ENCODE results near the gene EGFLAM.
"Not testable (repeated sequence)": the region's sequence is repeated elsewhere in the genome, so short reads cannot be mapped to it uniquely, and the experiment has no call there.

EGFLAM gene

DNA sequence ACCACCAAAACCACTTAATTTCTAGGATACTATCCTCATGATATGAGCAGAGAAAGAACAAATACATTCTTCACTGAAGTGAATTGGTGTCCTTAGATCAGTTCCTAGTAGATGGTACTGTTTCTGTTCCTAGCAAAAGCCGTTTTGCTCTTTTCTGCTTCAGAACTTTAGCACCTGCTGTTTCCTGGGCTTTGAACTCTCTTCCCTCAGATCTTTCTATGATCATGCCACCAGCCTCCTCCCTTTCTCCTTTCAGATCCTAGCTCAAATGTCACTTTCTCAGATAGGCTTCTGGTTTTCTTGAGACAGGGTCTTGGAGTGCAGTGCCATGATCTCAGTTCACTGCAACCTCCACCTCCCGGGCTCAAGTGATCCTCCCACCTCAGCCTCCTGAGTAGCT, 118.0 kb downstream of the EGFLAM start:
- DNase-seq (ENCODE audit: low read depth), result no peak

DNA sequence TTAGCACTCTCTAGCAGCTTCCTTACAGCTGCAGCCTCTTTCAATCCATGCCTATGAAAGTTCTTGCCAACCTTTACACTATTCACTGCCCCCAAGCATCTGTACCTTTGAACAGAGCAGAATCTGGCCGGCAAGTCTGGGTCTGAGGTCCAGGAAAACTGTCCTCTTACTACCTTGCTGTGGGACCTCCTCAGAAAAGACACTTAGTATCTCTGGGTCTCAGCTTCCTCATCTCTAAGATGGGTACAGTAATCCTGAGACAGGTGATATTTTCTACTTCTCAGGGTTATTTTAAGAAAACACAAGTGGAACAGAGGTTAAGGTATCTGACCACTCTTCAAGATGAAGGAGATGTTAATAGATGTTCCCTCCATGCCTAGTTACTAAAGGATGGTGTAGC, 120.2 kb downstream of the EGFLAM start:
- no peak for DNase-seq (ENCODE audit: low read depth)

DNA sequence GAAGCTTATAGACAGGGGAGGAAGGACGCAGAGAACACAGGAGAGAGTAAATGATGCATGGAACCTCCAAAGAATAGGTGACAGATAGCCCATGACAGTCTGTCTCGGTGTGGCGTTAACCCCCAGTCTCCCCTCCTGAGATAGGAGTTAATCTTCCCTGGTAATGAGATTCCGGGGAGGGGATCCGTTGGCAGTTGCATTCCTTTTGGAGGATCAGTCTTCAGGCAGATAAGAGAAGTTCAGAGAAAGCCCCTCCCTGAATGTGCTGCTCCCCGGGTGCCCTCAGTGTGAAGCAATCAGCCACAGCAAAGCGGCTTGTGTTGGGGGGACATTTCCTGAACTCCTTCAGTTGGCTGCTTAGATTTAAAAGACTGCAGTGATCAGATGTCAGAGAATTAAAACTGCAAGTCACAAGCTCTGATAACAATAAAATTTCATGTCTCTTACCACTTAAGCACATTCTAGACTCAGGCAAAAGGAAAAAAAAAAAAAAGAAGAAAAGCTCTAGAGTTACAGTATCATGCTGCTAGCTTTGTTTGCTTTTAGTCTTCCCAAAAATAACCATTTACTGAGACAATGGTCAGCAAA, 121.1 kb downstream of the EGFLAM start:
- DNase-seq (ENCODE audit: low read depth), result no peak

DNA sequence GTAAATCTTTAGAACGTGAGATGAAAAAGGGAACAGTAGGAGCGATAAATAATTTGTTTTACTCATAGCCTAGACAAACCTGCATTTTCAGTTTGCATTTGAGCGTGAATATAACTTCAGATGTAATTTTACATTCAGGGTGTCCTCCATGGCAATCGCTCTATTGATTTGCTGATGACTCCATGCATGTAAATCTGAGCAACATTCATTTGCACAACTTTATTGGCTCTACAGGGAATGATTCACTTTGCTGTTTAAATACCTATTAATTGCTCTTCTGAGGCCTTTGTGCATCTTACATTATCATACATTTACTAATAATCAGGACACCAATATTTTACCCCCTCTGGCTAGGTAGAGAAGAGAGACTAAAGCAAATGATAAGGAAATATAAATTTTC, 122.2 kb downstream of the EGFLAM start:
- DNase-seq (ENCODE audit: low read depth), result no peak

DNA sequence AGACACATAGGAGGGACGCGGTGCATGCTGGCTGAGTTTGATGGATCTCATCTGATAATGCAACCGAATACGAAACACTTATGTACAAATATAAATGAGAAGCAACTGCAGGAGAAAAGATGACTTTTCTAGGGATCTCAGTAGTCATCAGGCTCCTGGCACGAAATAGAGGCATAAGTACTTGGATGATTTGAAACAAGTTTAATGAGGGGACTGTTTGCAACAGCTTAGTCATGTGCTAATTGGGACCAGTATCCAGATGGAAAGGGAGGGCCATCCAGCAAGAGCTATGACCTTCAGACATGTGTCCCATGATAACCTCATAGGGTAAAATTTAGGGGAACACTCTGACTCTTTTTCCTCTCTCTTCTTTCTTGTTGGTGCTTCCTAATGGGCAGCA, 123.0 kb downstream of the EGFLAM start:
- DNase-seq (ENCODE audit: low read depth), result no peak

DNA sequence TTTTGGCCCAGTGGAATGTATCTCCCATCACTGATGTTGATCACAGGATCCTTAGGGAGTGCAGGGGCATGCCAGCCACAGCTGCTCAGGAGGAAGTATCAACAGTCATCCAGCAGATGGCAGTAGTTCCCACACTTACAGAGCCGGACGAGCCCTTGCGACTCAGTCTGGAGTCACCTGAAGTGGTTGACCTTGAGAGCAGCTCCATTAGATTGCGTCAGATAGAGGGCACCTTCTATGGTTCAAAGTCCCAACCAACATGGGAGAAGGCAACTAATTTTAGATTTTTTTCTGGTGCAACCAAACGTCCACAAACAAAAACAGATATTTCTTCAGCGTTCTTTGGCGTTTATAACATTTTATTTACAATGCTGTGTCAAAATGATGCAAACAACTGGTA, 124.5 kb downstream of the EGFLAM start:
- peak; percentile 54 for DNase-seq (ENCODE audit: low read depth)

DNA sequence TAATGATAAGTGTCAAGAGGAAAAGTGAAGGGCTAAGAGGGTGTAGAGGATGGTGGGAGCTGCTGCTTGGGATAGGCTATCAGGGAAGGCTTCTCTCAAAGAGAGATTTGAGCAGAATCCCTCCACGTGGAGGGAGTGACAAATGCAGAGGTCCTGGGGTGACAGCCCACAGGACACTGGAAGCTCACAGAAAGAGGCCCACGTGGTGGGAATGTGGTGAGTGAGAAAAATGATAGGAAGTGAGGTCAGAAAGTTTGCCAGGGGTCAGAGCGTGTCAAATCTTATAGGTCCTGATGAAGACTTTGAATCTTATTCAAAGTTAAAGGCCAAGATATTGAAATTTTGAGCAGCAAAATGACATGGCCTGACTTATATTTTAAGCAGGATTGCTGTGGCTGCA, 125.3 kb downstream of the EGFLAM start:
- DNase-seq (ENCODE audit: low read depth), result no peak

DNA sequence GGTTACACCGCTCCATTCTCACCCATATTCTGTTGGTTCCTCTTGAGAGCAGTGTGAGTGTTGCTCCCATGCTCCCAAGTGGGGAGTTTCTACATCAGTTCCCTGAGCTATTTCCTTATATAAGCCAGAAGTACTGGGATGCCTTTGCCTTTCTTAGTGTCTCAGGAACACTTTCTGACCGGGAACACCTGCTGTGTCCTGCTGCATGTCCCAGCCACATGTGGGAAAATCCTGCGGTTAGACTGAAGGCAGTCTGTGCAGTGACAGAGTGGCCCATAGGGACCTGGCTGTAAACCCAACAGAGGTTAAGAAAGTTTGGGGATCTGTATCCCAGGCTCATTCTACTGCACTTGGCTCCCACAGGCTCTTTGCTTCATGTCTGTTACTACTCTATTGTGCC, 126.0 kb downstream of the EGFLAM start:
- no peak for DNase-seq (ENCODE audit: low read depth)

DNA sequence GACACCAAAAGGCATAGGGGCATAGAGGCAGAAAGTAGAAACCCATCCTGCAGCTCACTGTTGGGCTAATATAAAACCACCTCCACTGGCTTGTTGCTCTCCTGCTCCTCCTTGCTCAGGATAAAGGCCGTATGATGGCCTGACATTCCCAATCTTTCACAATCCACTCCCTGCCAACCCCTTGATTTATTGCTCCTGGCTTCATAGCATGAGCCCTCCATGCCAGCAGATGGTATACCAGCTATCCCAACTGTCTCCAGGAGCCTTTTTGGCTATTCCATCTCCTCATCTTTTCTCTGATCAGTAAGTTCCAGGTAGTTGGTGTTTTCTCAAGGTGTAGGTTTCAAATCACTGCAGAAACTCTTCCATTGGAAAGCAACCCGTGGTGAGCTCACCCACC, 128.8 kb downstream of the EGFLAM start:
- no peak for DNase-seq (ENCODE audit: low read depth)

DNA sequence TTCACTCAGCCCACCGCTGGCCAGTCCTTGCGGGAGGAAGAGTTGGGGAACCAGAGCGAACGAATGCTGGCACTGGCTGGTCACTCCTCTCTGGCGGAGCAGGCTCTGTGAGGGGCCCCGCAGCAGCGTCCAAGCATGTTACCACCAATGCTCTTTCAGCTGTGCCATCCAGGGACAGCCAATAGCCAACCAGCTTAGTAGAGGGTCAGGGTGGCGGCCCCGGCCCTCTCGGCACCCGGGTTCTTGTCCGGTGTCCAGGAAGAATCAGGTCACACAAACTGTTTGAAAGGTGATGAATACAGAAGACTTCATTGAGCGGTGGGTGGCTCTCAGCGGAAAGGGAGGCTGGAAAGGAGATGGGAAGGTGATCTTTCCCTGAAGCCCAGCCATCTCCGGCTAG, 135.3 kb downstream of the EGFLAM start:
- DNase-seq (ENCODE audit: low read depth), result no peak

DNA sequence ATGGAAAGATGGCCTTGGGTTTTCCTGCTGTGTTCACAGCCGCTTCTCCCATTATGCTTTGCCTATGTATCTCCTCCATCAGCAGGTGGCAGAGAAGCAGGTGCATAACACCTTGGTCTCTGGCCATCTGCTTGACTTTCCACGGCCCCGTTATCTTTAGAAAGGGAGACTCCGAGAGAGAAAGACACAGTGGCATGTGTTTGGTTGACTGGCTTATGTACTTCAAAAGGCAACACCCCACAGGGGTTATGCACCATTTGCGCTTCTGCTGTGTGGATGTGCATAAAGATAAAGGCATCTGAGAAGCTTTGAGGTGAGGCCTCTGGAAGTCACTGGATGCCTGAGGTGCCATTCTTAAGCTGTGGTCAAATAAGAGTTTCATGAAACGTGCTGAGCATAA, 138.4 kb downstream of the EGFLAM start:
- DNase-seq (ENCODE audit: low read depth), result no peak

DNA sequence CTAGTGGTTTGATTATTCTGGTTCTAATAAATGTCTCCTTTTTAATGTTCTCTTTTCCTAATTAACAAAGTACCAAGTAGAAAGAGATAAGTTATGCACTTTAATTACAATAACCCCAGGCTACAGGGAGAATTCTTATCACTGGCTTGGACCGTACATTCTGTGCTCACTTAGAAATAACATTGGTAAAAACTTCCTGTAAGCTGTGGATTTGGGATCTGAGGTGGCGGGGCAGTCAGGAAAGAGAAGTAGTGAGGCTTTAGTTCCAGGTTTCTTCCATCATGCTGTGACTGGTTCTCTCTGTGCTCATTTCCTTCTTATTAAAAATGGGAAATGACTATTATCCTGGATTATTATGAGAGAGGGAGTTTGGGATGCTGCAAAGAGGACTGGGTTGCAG, 142.0 kb downstream of the EGFLAM start:
- DNase-seq (ENCODE audit: low read depth), result no peak

DNA sequence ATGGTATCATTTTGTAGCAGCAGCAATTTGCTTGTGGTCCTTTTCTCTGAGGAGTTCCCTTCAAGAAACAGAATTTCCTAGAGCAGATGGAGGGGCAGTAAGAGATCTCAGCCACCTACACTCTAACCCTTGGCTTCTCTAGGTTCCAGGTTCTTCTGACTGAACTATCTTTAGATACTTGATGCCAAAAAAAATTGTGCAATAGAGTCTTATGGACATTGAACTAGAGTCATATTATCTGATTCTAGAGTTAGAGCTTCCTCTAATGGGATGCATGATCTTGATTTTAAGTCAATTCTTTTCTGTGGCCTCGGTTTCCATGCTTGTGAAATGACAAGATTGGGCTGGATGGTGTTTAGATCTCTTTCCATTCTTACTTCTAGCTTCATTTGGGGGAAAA, 142.8 kb downstream of the EGFLAM start:
- no peak for DNase-seq (ENCODE audit: low read depth)

DNA sequence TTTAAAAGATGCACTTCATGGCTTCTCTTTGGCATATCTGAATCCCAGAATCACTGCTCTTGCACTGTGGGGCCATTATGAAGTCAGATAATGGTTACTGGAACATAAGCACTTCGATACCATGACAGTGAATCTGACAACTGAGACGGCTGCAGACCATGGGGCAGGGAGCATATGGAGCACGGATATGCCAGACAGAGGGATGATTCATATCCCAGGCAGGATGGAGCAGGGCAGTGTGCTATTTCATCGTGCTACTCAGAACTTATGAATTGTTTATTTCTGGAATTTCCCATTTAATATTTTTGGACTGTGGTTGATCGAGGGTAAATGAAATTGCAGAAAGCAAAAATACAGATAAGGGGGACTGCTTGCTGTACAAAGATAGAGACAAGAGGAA, 145.0 kb downstream of the EGFLAM start:
- DNase-seq (ENCODE audit: low read depth), result no peak

DNA sequence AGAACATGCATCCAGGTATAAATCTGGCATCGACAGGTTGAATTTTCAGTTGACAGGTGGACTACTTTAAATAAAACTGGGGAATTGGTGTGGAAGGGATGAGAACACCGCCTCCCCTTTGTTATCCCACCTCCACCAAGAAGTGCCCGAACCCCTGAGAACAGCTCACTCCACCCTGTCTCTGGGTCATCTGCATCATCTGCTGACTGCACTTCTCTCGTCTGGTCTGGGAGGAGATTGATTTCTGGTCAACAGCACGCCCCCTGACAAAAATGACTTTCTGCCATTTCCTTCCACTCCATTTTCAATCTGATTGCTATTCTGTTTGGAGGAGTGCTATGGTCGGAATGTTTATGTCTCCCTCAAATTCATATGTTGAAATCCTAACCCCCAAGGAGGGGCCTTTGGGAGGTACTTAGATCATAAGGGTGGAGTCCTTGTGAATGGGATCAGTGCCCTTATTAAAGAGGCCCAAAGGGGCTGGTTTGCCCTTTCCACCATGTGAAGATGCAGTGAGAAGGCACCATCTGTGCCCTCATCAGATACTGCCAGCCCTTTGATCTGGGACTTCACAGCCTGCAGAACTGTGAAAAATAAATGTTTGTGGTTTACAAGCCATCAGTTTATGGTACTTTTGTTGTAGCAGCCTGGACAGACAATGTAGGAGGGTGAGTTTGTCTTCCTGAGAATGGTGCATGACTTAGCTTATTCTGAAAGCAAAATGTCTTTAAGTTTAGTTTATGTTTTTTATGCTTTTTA, 145.7 kb downstream of the EGFLAM start:
- no peak for DNase-seq (ENCODE audit: low read depth)

DNA sequence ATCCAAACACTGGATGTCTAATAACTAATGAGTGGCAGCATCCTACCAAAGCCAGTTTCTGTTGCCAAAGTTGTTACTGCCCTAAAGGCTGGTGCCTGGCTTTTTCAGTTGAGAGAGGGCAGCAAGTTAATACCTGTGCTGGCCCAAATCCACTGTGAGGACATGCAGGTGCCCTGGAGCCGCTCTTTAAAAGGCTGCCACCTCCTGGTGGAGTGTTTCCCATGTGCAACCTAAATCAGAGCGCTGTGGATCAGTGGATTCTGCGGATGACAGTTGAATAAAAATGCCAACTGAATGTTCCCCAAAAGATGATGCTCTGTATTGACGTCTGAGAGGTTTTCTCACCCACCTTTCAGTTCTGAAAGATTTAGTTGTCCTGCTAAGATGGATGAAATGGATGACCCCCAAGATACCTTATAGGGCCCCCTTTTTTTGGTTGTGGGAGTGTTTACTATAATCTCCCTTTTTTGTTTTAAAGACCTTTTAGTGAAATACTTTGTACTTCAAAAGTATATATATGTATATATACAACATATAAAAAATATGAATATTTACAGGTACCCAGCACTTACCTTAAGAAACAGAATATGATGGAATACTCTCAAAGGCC, 146.4 kb downstream of the EGFLAM start:
- no peak for DNase-seq (ENCODE audit: low read depth)

DNA sequence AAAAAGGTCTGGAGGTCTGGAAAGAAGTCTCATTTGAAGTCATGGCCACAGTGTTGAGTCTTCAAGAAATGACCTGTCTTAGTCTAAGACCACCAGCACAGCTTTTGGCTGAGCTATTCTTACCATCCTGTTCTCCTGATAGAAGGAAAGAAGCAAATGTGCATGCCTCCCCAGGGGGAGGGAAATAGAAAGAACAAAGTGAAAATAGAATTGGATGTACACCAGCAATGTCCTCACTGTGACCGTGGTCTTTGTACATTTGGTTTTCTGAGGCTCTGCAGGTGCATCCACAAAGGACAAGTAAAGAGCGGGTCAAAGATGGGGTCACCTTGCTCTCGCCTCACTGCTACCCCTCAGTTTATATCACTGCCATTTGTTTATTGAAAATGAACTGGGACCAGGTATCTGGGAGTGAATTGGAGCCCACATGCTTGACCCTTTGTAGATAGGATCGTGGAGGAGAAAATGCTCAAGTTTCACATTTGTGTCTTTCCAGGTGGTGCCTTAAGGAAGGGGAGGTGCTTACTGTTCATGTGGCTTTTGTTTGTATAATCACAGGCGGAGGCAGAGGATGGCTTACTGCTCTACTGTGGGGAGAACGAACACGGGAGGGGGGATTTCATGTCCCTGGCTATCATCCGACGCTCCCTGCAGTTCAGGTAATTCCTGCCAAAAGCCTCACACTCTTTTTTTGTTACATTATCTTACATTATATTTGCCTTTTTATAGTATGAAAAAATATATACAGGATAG, 150.3 kb downstream of the EGFLAM start:
- no peak for DNase-seq (ENCODE audit: low read depth)

DNA sequence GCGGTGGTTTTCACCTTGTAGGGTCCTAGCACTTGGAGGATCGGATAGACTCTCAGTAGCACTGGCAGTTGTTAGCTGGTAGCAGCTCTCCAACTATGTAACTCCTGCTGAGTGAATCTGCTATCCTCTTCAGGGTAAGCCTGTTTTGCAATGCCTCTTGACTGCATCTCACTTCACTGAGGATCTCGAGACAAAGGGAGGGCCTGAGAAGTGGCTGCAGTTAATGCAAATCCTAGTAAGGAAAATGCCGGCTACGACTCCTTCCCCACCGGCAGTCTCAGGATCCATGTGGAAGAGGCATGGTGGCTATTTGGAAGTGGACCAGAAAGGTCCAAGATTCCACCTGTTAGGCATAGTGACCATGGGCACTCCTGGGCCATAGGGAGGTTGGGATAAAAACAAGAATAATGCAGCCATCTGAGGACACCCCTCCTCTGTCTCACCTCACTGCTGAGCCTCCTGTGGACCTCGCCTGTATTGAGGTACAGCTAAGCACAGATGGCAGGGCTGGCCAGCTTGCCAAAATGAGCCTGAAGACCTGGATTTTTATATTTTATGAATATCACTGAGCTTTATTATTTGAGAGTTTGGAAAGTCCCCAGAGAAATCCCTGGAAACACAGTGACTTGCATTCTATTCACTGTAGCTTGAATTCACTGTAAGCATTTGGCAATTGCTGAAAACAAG, 152.1 kb downstream of the EGFLAM start:
- DNase-seq (ENCODE audit: low read depth), result no peak

DNA sequence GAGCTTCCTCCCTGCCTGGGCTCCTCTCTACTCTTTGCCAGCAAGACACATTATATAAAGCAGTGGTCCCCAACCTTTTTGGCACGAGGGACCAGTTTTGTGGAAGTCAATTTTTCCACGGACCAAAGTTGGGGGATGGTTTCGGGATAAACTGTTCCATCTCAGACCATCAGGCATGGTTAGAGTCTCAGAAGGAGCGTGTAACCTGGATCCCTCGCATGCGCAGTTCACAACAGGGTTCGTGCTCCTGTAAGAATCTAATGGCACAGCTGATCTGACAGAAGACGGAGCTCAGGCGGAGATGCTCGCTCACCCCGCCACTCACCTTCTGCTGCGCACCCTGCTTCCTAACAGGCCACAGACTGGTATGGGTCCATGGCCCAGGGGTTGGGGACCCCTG, 155.3 kb downstream of the EGFLAM start:
- no peak for DNase-seq (ENCODE audit: low read depth)

DNA sequence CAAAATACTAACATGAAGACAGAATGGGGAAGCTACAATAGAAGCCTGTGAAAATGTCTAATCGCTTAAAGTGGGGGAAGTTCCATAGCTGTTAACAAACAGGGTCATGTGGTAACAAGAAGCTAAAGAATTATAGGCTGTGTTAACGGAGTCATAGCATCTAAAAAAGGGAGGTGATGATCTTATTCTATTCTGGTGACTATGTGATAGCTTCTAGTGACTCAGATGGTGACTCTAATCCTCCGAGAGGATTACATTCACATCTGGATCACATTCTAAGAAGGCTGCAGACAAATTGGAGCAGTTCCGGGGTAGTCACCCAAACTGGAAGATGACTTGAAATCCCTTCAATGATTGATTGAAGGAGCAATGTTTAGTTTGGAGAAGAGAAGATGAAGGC, 156.0 kb downstream of the EGFLAM start:
- DNase-seq (ENCODE audit: low read depth), result peak; percentile 79

DNA sequence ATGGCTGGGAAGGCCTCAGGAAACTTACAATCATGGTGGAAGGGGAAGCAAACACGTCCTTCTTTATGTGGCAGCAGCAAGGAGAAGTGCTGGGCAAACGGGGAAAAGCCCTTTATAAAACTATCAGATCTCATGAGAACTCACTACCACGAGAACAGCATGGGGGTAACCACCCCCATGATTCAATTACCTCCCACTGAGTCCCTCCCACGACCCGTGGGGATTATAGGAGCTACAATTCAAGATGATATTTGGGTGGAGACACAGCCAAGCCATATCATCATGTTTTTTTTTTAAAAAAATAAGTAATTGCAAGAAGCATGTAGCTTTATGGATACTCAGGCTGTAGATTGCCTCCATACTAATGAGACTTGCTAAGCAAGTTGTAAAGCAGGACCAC, 157.4 kb downstream of the EGFLAM start:
- DNase-seq (ENCODE audit: low read depth), result not testable (repeated sequence)

DNA sequence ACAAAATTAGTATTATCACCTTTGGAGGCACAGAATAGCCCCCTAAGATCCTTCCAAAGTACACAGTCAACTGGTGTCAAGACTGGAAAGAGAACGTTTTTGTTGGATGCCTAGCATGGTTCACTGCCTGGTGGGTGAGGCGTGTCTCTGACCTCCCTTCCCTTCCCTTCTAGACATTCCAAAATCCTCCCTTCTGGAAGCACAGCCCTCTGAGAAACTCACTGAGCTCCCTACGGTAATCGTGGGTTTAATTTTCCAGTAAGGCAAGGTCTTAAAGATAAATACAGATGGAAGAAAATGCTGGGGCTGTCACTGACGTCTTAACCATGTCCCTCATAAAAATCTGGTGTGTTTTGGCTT, 159.3 kb downstream of the EGFLAM start:
- DNase-seq (ENCODE audit: low read depth), result no peak

DNA sequence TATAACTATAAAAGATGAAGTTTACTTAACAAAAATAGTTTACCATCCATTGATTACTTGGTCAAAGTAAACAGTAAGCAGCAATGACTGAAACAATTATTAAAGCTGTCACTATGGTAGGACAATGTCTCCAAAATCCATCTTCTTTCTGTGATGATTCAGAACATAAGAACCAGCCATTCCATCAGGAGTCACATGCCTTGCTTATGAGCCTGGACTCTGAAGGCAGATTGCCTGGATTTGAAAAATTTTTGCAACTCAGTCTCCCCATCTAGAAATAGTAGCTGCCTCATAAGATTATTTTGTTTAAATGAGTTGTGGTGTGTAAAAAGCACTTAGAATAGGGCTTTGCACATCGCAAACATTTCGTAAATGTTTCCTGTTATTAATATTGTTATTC, 161.9 kb downstream of the EGFLAM start:
- DNase-seq (ENCODE audit: low read depth), result no peak

Data from stromal cell of bone marrow (primary cell).